ENCODE measurements around the gene LRFN5.

GRCh38 chr14:41865894-41866293 is 259.2 kb downstream of the LRFN5 start:
- TF ChIP-seq, protein P1, sequence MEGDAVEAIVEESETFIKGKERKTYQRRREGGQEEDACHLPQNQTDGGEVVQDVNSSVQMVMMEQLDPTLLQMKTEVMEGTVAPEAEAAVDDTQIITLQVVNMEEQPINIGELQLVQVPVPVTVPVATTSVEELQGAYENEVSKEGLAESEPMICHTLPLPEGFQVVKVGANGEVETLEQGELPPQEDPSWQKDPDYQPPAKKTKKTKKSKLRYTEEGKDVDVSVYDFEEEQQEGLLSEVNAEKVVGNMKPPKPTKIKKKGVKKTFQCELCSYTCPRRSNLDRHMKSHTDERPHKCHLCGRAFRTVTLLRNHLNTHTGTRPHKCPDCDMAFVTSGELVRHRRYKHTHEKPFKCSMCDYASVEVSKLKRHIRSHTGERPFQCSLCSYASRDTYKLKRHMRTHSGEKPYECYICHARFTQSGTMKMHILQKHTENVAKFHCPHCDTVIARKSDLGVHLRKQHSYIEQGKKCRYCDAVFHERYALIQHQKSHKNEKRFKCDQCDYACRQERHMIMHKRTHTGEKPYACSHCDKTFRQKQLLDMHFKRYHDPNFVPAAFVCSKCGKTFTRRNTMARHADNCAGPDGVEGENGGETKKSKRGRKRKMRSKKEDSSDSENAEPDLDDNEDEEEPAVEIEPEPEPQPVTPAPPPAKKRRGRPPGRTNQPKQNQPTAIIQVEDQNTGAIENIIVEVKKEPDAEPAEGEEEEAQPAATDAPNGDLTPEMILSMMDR (IDR thresholded peaks at IDR 0.05), result no peak
- TF ChIP-seq REST (IDR thresholded peaks at IDR 0.05; ENCODE audit: insufficient read depth in 1 of 2, low read depth in 2 of 2, low read length in 1 of 2) (no peak), TCF7L2 (IDR thresholded peaks at IDR 0.05; ENCODE audit: low read depth, low read length) (no peak), SIN3A (IDR thresholded peaks at IDR 0.05; ENCODE audit: borderline replicate concordance, insufficient read depth, low read depth, low read length) (no peak), POLR2AphosphoS5 (IDR thresholded peaks at IDR 0.05; ENCODE audit: low read depth, low read length) (no peak)

All from Panc1 (cell line).